ENCODE results near the gene HOXD8.

The HOXD8 gene

GRCh38 chr2:176114120-176114929, 15.2 kb upstream of the HOXD8 start:
- Histone ChIP-seq H3K27ac (ENCODE audit: low read depth, low read length) (no peak overlapping the region), H3K4me3 (ENCODE audit: insufficient read depth, low read length, poor library complexity, severe bottlenecking) (no peak overlapping the region), H3K9ac (ENCODE audit: low read length) (no peak overlapping the region), H3K9me3 (ENCODE audit: insufficient read depth, low read length) (no peaks in the 10 kb centered on the region), H3F3A (ENCODE audit: insufficient read depth) (no peaks in the 10 kb centered on the region), H2AFZ (ENCODE audit: low read depth, low read length, severe bottlenecking) (no peak overlapping the region), H3K4me2 (ENCODE audit: low read depth, low read length, poor library complexity, severe bottlenecking) (no peak overlapping the region), H4K20me1 (ENCODE audit: low read depth, low read length) (no peaks in the 10 kb centered on the region), H3K79me2 (ENCODE audit: insufficient read depth, low read length) (no peaks in the 10 kb centered on the region), H3K27me3 (ENCODE audit: low read length) (no peaks in the 10 kb centered on the region), H3K9me2 (replicated peaks; ENCODE audit: insufficient read depth, low read length) (no peaks in the 10 kb centered on the region), H3K36me3 (ENCODE audit: low read length) (no peaks in the 10 kb centered on the region)
- TF ChIP-seq EZH2phosphoT487 (conservative IDR thresholded peaks at IDR 0.05; ENCODE audit: low read length) (no peak), CTCF (IDR thresholded peaks at IDR 0.05; ENCODE audit: insufficient read depth, low read length, poor library complexity, severe bottlenecking) (no peak)

- H3K9ac ChIP-seq (ENCODE audit: low read length) = no peak overlapping the region
- no peaks in the 10 kb centered on the region for H3K79me2 ChIP-seq (ENCODE audit: insufficient read depth, low read length)
- no peaks in the 10 kb centered on the region for H3K9me3 ChIP-seq (ENCODE audit: insufficient read depth, low read length)
- no peak overlapping the region for H2AFZ ChIP-seq (ENCODE audit: low read depth, low read length, severe bottlenecking)
- TF ChIP-seq EZH2phosphoT487 (conservative IDR thresholded peaks at IDR 0.05; ENCODE audit: low read length) (no peak), CTCF (IDR thresholded peaks at IDR 0.05; ENCODE audit: insufficient read depth, low read length, poor library complexity, severe bottlenecking) (no peak)
- H4K20me1 ChIP-seq (ENCODE audit: low read depth, low read length) = no peaks in the 10 kb centered on the region
- no peaks in the 10 kb centered on the region for H3K36me3 ChIP-seq (ENCODE audit: low read length)
- no peaks in the 10 kb centered on the region for H3F3A ChIP-seq (ENCODE audit: insufficient read depth)
- H3K4me3 ChIP-seq (ENCODE audit: insufficient read depth, low read length, poor library complexity, severe bottlenecking) = no peak overlapping the region
- H3K9me2 ChIP-seq (replicated peaks; ENCODE audit: insufficient read depth, low read length) = no peaks in the 10 kb centered on the region
- no peak overlapping the region for H3K4me2 ChIP-seq (ENCODE audit: low read depth, low read length, poor library complexity, severe bottlenecking)
- no peaks in the 10 kb centered on the region for H3K27me3 ChIP-seq (ENCODE audit: low read length)
- no peak overlapping the region for H3K27ac ChIP-seq (ENCODE audit: low read depth, low read length)
Measured at GRCh38 chr2:176114930-176115625, 14.4 kb upstream of the HOXD8 start.

- H3K36me3 ChIP-seq (ENCODE audit: low read length) = no peaks in the 10 kb centered on the region
- no peak for TF ChIP-seq EZH2phosphoT487 (conservative IDR thresholded peaks at IDR 0.05; ENCODE audit: low read length)
- TF ChIP-seq CTCF (IDR thresholded peaks at IDR 0.05; ENCODE audit: insufficient read depth, low read length, poor library complexity, severe bottlenecking) = no peak
- no peaks in the 10 kb centered on the region for H3F3A ChIP-seq (ENCODE audit: insufficient read depth)
- no peak within 1 kb of the TSS for H3K27ac ChIP-seq (ENCODE audit: low read depth, low read length)
- no peaks in the 10 kb centered on the region for H3K9me3 ChIP-seq (ENCODE audit: insufficient read depth, low read length)
- no peaks in the 10 kb centered on the region for H3K9me2 ChIP-seq (replicated peaks; ENCODE audit: insufficient read depth, low read length)
- H3K4me2 ChIP-seq (ENCODE audit: low read depth, low read length, poor library complexity, severe bottlenecking) = no peak within 1 kb of the TSS
- H4K20me1 ChIP-seq (ENCODE audit: low read depth, low read length) = no peaks in the 10 kb centered on the region
- H3K4me3 ChIP-seq (ENCODE audit: insufficient read depth, low read length, poor library complexity, severe bottlenecking) = no peak within 1 kb of the TSS
- H3K79me2 ChIP-seq (ENCODE audit: insufficient read depth, low read length) = no peaks in the 10 kb centered on the region
- no peaks in the 10 kb centered on the region for H3K27me3 ChIP-seq (ENCODE audit: low read length)
- H2AFZ ChIP-seq (ENCODE audit: low read depth, low read length, severe bottlenecking) = no peak within 1 kb of the TSS
- H3K9ac ChIP-seq (ENCODE audit: low read length) = no peak within 1 kb of the TSS
Measured at GRCh38 chr2:176115883-176116813, 13.4 kb upstream of the HOXD8 start, which contains the start of gene HOXD10. TSS of gene HOXD10 (plus strand) at chr2:176116778. CDS start at chr2:176116834, 56 bp downstream.
